ENCODE results near the gene C14orf93. TPM values are rescaled to one million over a fixed set of nuclear protein-coding genes. Genes with fewer than 3 reads are reported as not detected.

Gene C14orf93
- total RNA-seq, 2 donors from 2014 or later, result 9.0 to 9.1 TPM

DNA sequence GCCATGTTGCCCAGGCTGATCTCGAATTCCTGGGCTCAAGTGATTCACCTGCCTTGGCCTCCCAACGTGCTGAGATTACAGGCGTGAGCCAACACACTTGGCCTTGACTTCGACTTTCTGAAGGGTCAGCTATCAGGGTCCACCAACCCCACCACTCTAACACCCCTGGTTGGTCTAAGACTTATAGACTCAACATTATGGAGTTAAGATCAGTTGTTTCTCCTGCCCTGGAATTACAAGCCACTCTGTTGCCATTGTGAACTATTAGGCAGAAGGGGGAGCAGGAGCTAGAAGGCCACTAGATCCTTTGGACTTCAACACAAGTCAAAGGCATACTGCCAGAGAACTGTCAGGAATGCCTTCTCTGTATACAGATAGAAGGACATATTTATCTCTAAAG is 30.2 kb upstream of the C14orf93 start:
- peaks cover 2% of the 10 kb centered on the region for H3K36me3 Mint-ChIP-seq (ENCODE audit: low read depth)
- DNase-seq (no peak), ATAC-seq (no peak)
- no peak overlapping the region for H3K27ac Mint-ChIP-seq
- H3K9me3 ChIP-seq (ENCODE audit: control insufficient read depth, low read length, poor library complexity, severe bottlenecking), result no peaks in the 10 kb centered on the region
- peaks cover 8% of the 10 kb centered on the region for H3K4me1 Mint-ChIP-seq
- H3K4me3 Mint-ChIP-seq, result no peak overlapping the region
- H3K27me3 Mint-ChIP-seq, result no peaks in the 10 kb centered on the region

DNA sequence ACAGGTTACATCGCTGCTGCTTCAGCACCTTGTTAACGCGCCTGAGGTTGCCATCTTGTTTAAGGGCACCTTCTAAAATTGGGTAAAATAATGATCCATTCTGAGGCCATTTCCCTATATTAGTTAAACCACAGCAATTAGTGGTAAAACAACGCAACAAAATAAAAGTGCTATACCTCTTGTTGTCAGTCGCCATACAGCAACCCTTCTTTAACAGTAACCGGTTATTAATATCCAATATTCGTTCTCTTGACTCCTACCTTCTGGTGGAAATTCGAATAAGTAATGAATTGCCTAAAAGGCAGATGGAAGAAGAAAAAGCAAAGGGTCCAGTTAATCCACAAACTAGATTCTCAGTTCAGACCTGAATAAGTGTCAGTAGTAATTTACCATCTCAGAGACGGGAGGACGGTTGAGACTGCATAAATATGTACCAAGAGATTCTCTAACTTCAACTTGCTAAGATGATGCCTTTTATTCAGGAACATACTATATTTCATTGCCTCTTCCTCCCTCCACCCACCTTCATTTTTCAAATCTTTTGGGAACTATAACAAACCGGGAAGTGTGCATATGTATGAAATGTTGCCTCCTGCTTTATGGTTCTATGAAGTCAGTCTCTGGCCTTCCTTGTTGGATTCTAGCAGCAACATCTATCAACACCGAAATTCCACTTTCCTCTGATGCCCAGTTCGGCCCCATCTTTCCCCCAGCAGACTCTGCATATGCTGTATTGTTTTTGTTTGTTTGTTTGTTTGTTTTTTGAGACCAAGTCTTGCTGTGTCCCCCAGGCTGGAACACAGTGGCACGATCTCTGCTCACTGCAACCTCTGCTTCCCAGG is 25.6 kb upstream of the C14orf93 start:
- Mint-ChIP-seq H3K4me3 (peak overlapping the region; percentile 94), H3K27me3 (no peaks in the 10 kb centered on the region), H3K27ac (peak overlapping the region; percentile 98), H3K4me1 (peaks cover 21% of the 10 kb centered on the region), H3K36me3 (ENCODE audit: low read depth) (peaks cover 3% of the 10 kb centered on the region)
- ATAC-seq (no peak), DNase-seq (no peak)
- no peaks in the 10 kb centered on the region for H3K9me3 ChIP-seq (ENCODE audit: control insufficient read depth, low read length, poor library complexity, severe bottlenecking)

DNA sequence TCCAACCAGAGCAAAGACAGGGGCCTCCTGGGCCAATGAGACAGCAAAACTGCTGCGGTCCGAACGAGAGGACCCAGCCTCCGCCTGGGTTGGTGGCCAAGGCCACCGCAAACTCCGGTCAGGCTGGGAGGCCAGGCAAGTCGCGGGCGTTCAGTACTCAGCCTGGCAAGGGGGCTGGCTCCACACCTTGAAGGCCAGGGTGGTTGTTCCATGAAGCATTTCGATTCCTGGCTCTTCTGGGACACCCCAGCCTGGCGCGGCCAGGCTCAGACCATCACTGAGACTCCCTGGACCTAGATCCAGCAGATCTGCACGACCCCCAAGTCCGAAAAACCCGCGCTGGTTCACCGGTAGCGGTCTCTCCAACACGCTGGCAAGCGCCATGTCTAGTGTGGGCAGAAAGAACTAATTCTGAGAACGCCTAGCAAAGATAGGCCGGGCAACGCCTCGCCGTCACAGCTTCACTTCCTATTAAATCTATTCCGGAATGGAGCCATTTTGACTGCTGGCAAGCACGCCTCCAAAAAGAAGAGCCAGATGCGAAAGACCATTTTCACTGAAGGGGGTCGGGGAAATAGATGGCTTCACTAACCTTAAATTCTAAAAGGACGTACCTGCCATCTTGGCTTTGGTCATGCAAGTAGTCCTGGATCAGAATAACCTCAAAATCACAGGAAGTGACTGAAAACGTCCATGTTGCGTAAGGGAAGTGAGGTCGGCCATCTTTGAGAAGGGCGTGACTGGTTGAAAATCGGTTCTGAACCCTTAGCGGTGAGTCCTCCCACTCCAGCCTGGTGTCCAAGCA is 24.8 kb upstream of the C14orf93 start, which contains the start of gene PSMB5:
PSMB5 (minus strand) TSS at position 403 of the 805 bp plus-strand sequence; CDS start at position 384, 19 bp downstream.
- DNase-seq (peak; percentile 64 to 75 (median 70)), ATAC-seq (peak; percentile 92)
- Mint-ChIP-seq H3K27me3 (no peaks in the 10 kb centered on the region), H3K4me3 (peak within 1 kb of the TSS; percentile 94), H3K27ac (peak within 1 kb of the TSS; percentile 98), H3K4me1 (peaks cover 21% of the 10 kb centered on the region), H3K36me3 (ENCODE audit: low read depth) (peaks cover 3% of the 10 kb centered on the region)
- no peaks in the 10 kb centered on the region for H3K9me3 ChIP-seq (ENCODE audit: control insufficient read depth, low read length, poor library complexity, severe bottlenecking)

DNA sequence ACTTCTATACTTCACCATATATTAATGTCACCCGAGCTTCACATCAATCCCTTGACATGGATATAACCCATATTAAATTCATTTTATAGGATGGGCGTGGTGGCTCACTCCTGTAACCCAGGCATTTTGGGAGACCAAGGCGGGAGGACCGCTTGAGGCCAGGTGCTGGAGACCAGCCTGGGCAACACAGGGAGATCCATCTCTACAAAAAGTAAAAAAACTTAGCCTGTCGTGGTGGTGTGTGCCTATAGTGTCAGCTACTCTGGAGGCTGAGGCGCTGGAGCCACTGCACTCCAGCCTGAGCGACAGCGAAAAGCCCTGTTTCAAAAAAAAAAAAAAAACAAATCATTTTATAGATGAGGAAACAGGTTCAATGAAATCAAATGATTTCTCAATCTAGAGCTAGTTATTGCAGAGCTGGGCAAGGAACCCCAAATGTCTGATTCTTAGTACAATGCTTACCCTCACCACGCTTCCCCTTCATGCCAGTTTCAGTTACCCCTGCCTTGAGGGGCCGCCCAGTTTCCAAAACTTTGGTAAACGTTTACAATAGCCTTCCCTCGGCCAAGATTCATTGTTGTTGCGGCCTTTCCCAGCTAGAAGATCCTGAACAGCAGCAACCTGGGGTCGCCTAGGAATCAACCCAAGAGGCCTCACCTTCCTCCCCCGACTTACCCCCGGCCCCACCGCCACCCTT is 24.0 kb upstream of the C14orf93 start:
- Mint-ChIP-seq H3K4me3 (peak overlapping the region; percentile 94), H3K27me3 (no peaks in the 10 kb centered on the region), H3K36me3 (ENCODE audit: low read depth) (peaks cover 3% of the 10 kb centered on the region), H3K4me1 (peaks cover 26% of the 10 kb centered on the region), H3K27ac (peak overlapping the region; percentile 98)
- no peaks in the 10 kb centered on the region for H3K9me3 ChIP-seq (ENCODE audit: control insufficient read depth, low read length, poor library complexity, severe bottlenecking)
- ATAC-seq (no peak), DNase-seq (no peak)

DNA sequence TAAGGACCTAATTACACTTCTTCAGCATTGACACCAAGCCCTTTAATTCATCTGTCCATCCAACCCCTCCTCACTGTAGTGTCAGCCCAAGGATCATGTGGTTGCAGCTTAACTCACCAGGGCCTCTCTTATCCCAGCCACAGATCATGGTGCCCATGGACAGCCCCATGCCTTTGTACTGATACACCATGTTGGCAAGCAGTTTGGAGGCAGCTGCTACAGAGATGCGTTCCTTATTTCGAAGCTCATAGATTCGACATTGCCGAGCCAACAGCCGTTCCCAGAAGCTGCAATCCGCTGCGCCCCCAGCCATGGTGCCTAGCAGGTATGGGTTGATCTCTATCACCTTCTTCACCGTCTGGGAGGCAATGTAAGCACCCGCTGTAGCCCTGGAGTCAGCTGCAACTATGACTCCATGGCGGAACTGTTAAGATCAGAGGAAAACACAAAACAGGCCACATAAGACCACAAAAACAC is 23.3 kb upstream of the C14orf93 start:
- Mint-ChIP-seq H3K27ac (peak overlapping the region; percentile 98), H3K4me3 (peak overlapping the region; percentile 94), H3K27me3 (no peaks in the 10 kb centered on the region), H3K36me3 (ENCODE audit: low read depth) (peaks cover 5% of the 10 kb centered on the region), H3K4me1 (peaks cover 30% of the 10 kb centered on the region)
- no peaks in the 10 kb centered on the region for H3K9me3 ChIP-seq (ENCODE audit: control insufficient read depth, low read length, poor library complexity, severe bottlenecking)
- DNase-seq (no peak), ATAC-seq (no peak)

DNA sequence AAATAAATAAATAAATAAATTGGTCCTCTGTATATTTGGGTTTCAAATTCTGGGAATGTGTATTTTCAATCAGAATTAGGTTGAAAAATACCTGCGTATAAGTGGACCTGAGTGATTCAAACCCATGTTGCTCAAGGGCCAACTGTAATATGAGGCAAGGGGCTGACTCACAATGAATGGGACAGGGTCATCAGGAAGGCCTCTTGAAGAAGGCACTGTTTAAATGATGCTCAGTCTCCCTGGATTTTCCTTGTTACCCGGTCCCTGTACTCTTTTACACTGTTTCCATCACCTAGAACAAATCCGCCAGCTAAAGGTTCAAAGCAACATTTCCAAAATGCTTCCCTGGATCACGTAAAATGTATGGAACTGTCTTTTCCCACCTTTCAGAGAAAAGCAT is 21.0 kb upstream of the C14orf93 start:
- no peak for ATAC-seq
- H3K4me3 Mint-ChIP-seq, result no peak overlapping the region
- H3K4me1 Mint-ChIP-seq, result peaks cover 33% of the 10 kb centered on the region

DNA sequence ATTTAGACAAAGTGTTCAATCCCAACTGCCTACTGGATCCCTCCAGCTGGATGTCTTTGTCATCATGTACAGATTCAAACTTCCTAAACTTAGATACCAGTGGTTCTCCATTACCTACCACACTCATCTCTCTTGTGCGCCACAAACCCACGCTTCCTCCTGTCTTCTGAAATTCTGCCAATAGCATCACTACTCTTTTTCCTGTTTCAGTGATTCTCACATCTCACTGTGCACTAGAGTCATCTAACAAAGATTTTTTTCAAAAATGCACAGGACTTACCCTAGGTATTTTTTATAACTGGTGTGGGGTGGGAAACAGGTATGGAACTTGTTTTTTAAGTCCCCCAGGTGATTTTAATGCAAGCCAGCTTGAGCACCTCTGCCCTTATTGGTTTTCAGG is 18.9 kb upstream of the C14orf93 start:
- peak; percentile 80 for ATAC-seq
- peaks cover 14% of the 10 kb centered on the region for H3K36me3 Mint-ChIP-seq (ENCODE audit: low read depth)
- H3K4me1 Mint-ChIP-seq, result peaks cover 36% of the 10 kb centered on the region

More for the DNA sequence above, 21.0 kb upstream of the C14orf93 start:
- no peaks in the 10 kb centered on the region for H3K9me3 ChIP-seq (ENCODE audit: control insufficient read depth, low read length, poor library complexity, severe bottlenecking)
- no peaks in the 10 kb centered on the region for H3K27me3 Mint-ChIP-seq
- H3K27ac Mint-ChIP-seq, result peak overlapping the region; percentile 21
- no peak for DNase-seq
- peaks cover 5% of the 10 kb centered on the region for H3K36me3 Mint-ChIP-seq (ENCODE audit: low read depth)

DNA sequence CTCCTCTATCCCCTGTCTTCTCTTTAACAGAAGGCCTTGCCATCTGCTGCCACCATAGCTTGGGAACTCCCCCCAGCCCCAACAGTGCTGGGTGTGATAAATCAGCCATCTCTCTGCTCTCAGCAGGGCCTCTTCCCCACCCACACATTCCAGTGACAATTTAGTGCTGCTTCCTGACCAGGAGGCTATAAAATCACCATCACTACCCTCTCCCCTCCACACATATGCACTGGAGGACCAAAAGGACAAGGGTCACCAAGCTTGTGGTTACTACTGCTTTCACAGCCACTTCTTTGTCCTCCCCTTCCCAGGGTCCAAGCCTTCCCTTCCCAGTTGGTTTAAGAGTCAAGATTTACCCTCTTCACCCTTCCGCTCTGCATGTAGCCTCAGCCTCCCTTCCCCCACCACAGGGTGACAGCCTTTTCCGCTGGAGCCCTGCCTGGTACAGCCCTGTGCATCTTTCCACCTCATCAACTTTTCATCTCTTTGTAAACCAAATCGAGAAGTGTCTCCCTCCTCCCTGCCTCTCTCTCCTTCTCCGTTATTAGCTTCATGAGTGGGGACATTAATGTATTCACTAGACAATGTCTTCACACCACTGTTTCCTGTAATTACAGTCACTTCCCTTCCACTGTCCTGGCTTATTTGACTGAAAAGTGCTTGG is 15.3 kb upstream of the C14orf93 start:
- Mint-ChIP-seq H3K4me1 (peaks cover 32% of the 10 kb centered on the region), H3K4me3 (peak overlapping the region; percentile 28), H3K27ac (peak overlapping the region; percentile 86), H3K36me3 (ENCODE audit: low read depth) (peaks cover 11% of the 10 kb centered on the region), H3K27me3 (no peaks in the 10 kb centered on the region)
- no peak for ATAC-seq
- no peaks in the 10 kb centered on the region for H3K9me3 ChIP-seq (ENCODE audit: control insufficient read depth, low read length, poor library complexity, severe bottlenecking)
- no peak for DNase-seq

More for the DNA sequence above, 18.9 kb upstream of the C14orf93 start:
- H3K9me3 ChIP-seq (ENCODE audit: control insufficient read depth, low read length, poor library complexity, severe bottlenecking), result no peaks in the 10 kb centered on the region
- H3K4me3 Mint-ChIP-seq, result no peak overlapping the region
- no peaks in the 10 kb centered on the region for H3K27me3 Mint-ChIP-seq
- peak overlapping the region; percentile 90 for H3K27ac Mint-ChIP-seq
- DNase-seq, result no peak

DNA sequence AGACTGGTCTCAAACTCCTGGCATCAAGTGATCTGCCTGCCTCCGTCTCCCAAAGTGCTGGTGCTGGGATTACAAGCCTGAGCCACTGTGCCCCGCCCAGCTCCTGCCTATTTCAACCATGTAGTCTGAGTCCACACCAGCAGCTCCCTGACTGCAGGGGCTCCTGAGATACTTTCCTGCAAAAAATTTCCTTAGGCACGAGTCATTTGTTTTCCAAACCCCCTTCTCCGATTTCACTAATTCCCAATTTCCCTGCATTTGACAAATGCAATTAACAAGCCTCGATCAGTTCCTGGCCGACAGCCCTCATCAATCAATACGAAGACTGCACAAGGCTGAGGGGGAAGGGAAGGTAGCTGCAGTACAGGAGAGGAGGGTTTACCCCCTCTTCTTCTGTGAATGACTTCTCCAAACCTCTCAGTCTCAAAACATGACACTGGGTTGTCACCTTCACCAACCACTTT is 14.7 kb upstream of the C14orf93 start:
- Mint-ChIP-seq H3K4me1 (peaks cover 32% of the 10 kb centered on the region), H3K27ac (peak overlapping the region; percentile 86), H3K27me3 (no peaks in the 10 kb centered on the region), H3K36me3 (ENCODE audit: low read depth) (peaks cover 11% of the 10 kb centered on the region), H3K4me3 (no peak overlapping the region)
- DNase-seq (no peak), ATAC-seq (no peak)
- H3K9me3 ChIP-seq (ENCODE audit: control insufficient read depth, low read length, poor library complexity, severe bottlenecking), result no peaks in the 10 kb centered on the region

DNA sequence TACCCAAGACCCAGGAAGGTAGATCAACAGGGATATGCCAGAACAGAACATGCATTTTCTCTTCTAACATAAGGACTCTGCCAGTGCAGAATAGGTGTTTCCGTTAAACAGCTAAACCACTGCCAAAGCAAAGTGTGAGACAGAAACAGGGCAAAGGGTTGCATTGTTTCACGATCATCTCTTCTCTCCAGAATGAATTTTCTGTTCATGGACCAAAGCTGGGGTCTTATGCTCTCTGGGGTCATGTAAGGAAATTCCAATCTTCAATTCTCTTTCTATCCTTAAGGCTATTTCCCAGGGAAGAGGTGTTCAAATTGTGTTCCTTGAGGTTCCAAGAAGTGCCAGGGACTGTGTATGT is 13.8 kb upstream of the C14orf93 start:
- DNase-seq, result no peak
- no peaks in the 10 kb centered on the region for H3K9me3 ChIP-seq (ENCODE audit: control insufficient read depth, low read length, poor library complexity, severe bottlenecking)
- Mint-ChIP-seq H3K4me3 (no peak overlapping the region), H3K4me1 (peaks cover 25% of the 10 kb centered on the region), H3K27me3 (no peaks in the 10 kb centered on the region), H3K36me3 (ENCODE audit: low read depth) (peaks cover 10% of the 10 kb centered on the region), H3K27ac (peak overlapping the region; percentile 32)
- ATAC-seq, result no peak

DNA sequence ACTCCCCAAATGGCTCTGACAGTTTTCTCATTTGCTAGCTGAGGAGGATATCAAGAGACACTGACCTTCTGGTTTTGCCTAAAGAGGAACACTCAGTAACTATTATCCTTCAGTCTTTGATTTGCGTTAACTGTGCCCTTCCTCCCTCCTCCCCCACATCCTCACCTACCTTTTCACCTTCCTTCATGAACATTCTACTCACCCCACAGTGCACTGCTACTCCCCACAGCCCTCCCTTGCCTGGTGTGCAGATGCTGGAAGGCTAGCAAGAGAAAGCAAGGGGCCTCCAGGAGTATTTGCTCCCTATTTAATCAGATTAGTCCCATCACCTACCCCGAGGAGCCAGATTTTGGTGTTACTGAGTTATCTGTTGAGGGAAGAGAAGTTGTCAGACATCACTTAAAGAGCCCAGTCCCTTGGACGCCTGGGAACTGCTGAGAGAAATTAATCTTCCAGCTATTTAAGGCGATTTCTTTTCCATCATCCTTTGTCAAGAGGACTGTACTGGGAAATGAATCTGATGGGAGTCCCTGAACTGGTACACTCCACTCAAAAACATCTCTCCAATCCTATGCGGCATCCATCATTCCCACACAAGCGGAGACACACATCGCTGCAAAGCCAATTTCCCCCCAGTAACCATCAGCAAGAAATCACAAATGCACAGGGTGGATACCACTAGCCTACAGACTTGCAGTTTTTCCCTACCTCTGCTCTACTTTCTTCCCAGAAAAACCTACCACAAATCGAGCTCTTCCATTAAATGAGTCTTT is 13.3 kb upstream of the C14orf93 start:
- Mint-ChIP-seq H3K27me3 (no peaks in the 10 kb centered on the region), H3K4me1 (peaks cover 23% of the 10 kb centered on the region), H3K27ac (peak overlapping the region; percentile 32), H3K36me3 (ENCODE audit: low read depth) (peaks cover 9% of the 10 kb centered on the region), H3K4me3 (no peak overlapping the region)
- DNase-seq (no peak), ATAC-seq (no peak)
- no peaks in the 10 kb centered on the region for H3K9me3 ChIP-seq (ENCODE audit: control insufficient read depth, low read length, poor library complexity, severe bottlenecking)

DNA sequence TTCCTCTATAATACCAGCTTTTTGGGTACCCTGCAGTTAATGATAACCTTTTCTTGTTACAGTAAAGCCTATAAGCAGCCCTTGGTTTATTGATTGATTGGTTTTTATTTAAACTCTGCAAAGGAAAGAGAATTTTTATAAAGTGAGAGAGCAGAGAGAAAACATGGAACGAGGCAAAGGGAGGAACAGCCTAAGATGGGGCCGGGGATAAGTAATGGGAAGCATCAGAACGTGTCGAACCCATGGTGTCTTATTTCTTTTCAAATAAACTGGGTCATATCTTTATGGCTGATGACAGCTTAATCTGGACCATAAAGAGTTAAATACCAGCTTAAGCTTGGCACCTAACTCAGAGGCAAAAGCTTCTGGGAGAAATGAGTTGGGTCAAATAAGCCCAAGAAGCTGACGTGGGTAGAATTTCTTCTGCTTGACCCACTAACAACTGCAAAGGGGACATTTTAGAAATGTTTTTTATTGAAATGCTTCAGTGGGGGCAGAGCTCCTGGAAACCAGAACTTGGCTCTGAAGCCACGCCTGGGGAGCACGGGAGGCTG is 12.0 kb upstream of the C14orf93 start:
- no peak for DNase-seq
- no peaks in the 10 kb centered on the region for H3K9me3 ChIP-seq (ENCODE audit: control insufficient read depth, low read length, poor library complexity, severe bottlenecking)
- Mint-ChIP-seq H3K4me1 (peaks cover 20% of the 10 kb centered on the region), H3K27ac (no peak overlapping the region), H3K36me3 (ENCODE audit: low read depth) (peaks cover 9% of the 10 kb centered on the region), H3K4me3 (no peak overlapping the region), H3K27me3 (no peaks in the 10 kb centered on the region)
- no peak for ATAC-seq

All from T-helper 17 cell (primary cell).